NT2/D1 (cell line): Measurements from ENCODE around the gene HAUS6.

Experiments used
- SUZ12 ChIP-seq: IDR thresholded peaks from 2 replicates; pipeline ENCODE4 v1.6.1; 2011; ENCODE audit not compliant: insufficient read length, insufficient read depth; ENCODE audit errors: extremely low read depth
- YY1 ChIP-seq: IDR thresholded peaks from 2 replicates; pipeline ENCODE4 v1.6.1; 2011; ENCODE audit not compliant: insufficient read length, insufficient read depth
- ZNF274 ChIP-seq: IDR thresholded peaks from 2 replicates; pipeline ENCODE4 v1.6.1; 2011; ENCODE audit warnings: mild to moderate bottlenecking, low read depth, low read length

GRCh38 chr9:19026375-19026774, 76.3 kb downstream of the HAUS6 start:
- no peak for TF ChIP-seq ZNF274
- TF ChIP-seq YY1 = no peak
- no peak for TF ChIP-seq SUZ12
